T-helper 1 cell treated with Interleukin-12 subunit alpha and Interleukin-12 subunit beta and Interleukin-4 antibody, amounts not matched to agents 30 μg/mL and 1 μg/mL, for 36 hours (primary cell): ENCODE measurements around the gene SCAPER.
"Not testable (repeated sequence)": the region's sequence is repeated elsewhere in the genome, so short reads cannot be mapped to it uniquely, and the experiment has no call there.

Experiments used
- H3K27ac Mint-ChIP-seq: one replicate; pipeline ENCODE4 v1.8.0; 2021; ENCODE audit warnings: mild to moderate bottlenecking, mixed read lengths
- H3K27me3 Mint-ChIP-seq: one replicate; pipeline ENCODE4 v1.8.0; 2021; ENCODE audit warnings: low read depth, mixed read lengths
- H3K36me3 Mint-ChIP-seq: one replicate; pipeline ENCODE4 v1.8.0; 2021; ENCODE audit warnings: low read depth, mixed read lengths
- H3K4me1 Mint-ChIP-seq: one replicate; pipeline ENCODE4 v1.8.0; 2021; ENCODE audit warnings: low read depth, mixed read lengths
- H3K4me3 Mint-ChIP-seq: one replicate; pipeline ENCODE4 v1.8.0; 2021; ENCODE audit warnings: mild to moderate bottlenecking, moderate library complexity, mixed read lengths
- H3K9me3 Mint-ChIP-seq: one replicate; pipeline ENCODE4 v1.8.0; 2021; ENCODE audit warnings: mixed read lengths

Gene SCAPER

DNA sequence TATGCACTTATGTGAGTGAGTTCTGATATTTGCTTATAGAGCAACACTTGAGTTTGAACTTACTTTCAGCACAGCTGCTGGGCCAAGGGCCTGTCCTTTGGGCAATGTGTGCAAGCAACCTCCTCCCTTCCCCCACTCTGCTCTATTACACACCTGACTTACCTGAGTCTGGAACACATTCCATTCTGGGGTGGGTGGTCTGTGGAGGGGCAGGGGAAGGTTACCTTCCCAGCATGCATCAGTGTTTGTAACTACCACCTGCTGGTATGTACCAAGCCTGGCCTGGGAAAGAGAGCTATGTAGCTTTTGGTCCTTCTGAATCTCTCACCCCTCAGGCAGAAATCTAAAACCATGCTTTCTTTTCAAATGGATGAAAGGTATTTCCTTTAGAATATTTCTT is 465.6 kb downstream of the SCAPER start:
- Mint-ChIP-seq H3K36me3 (no peaks in the 10 kb centered on the region), H3K27ac (no peak overlapping the region), H3K27me3 (no peaks in the 10 kb centered on the region), H3K4me3 (no peak overlapping the region), H3K9me3 (no peaks in the 10 kb centered on the region), H3K4me1 (no peaks in the 10 kb centered on the region)

DNA sequence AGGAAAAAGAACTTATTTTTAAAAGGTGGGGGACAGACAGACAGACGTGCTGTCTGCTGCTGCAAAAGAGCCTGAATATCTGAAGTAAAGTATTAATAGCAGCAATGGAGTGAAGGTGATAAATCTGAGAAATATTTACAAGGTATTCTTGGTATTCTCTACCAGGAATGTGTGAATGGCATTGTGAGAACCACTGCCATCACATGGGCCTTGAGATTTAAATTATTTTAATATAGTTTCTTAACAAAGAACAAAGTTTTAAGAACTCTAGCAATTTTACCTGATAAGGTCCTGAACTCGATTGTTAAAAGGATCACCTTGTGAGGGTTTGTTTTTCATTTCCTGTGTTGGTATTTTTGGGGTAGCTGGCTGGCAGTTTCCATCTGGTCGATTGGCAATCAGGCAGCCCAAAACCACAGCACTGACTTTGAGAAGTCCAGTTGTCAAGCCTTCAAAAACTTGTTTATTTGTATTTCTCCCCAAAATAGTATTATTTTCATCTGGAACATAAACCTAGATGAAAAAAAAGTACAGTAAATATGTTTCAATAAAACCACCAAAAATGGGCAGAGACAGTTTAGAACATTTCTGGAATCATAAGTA is 471.2 kb downstream of the SCAPER start:
- no peak overlapping the region for H3K27ac Mint-ChIP-seq

GRCh38 chr15:76433036-76433435 is 472.1 kb downstream of the SCAPER start:
- not testable (repeated sequence) for H3K4me3 Mint-ChIP-seq, H3K36me3 Mint-ChIP-seq, H3K9me3 Mint-ChIP-seq, H3K4me1 Mint-ChIP-seq, H3K27me3 Mint-ChIP-seq, H3K27ac Mint-ChIP-seq

More for the DNA sequence above, 471.2 kb downstream of the SCAPER start:
- Mint-ChIP-seq H3K4me3 (no peak overlapping the region), H3K27me3 (no peaks in the 10 kb centered on the region), H3K9me3 (no peaks in the 10 kb centered on the region), H3K36me3 (peaks cover 5% of the 10 kb centered on the region), H3K4me1 (no peaks in the 10 kb centered on the region)

DNA sequence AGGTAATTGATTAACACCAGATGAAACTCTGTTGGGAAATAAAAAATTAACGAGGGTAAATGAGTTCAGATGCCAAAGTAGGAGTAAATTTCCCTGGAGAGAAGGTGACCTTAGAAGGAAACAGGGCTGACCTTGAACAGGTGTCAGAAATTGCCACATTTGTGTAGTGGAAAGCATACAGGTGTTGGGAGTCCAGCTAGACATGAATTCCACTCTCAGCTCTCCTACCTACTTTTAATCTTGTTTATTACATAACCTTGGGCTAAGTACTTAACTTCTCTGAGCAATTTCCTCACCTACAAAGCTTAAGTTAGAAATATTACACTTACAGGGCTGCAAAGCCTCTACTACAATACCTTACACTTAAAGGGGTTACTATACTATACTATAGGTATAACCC is 472.5 kb downstream of the SCAPER start:
- Mint-ChIP-seq H3K4me3 (no peak overlapping the region), H3K4me1 (no peaks in the 10 kb centered on the region), H3K9me3 (peaks cover 4% of the 10 kb centered on the region), H3K27me3 (no peaks in the 10 kb centered on the region), H3K36me3 (peaks cover 7% of the 10 kb centered on the region), H3K27ac (no peak overlapping the region)

- Mint-ChIP-seq H3K9me3 (peaks cover 7% of the 10 kb centered on the region), H3K36me3 (peaks cover 7% of the 10 kb centered on the region), H3K4me1 (no peaks in the 10 kb centered on the region), H3K27me3 (no peaks in the 10 kb centered on the region), H3K27ac (no peak overlapping the region), H3K4me3 (no peak overlapping the region)
Measured at GRCh38 chr15:76431971-76432370, 473.2 kb downstream of the SCAPER start.

- not testable (repeated sequence) for H3K27me3 Mint-ChIP-seq, H3K27ac Mint-ChIP-seq, H3K4me3 Mint-ChIP-seq, H3K4me1 Mint-ChIP-seq
- peaks cover 13% of the 10 kb centered on the region for H3K9me3 Mint-ChIP-seq
- peaks cover 10% of the 10 kb centered on the region for H3K36me3 Mint-ChIP-seq
Measured at GRCh38 chr15:76430711-76431110, 474.4 kb downstream of the SCAPER start.

DNA sequence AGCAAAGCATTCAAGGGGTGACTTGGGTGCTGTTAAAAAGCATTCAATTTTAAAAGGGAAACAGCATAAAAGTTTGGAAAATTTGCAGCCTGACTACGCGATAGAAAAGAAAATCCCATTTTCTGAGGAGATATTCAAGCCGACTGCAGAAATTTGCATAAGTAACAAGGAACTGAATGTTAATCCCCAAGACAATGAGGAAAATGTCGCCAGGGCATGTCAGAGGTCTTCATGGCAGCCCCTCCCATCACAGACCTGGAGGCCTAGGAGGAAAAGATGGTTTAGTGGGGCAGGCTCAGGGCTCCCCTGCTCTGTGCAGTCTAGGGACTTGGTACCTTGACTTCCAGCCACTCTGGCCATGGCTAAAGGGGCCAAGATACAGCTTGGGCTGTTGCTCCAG is 475.5 kb downstream of the SCAPER start:
- peaks cover 19% of the 10 kb centered on the region for H3K9me3 Mint-ChIP-seq
- H3K4me3 Mint-ChIP-seq, result no peak overlapping the region
- H3K27me3 Mint-ChIP-seq, result no peaks in the 10 kb centered on the region
- no peak overlapping the region for H3K27ac Mint-ChIP-seq
- H3K36me3 Mint-ChIP-seq, result peaks cover 10% of the 10 kb centered on the region
- no peaks in the 10 kb centered on the region for H3K4me1 Mint-ChIP-seq

GRCh38 chr15:76426941-76427340 is 478.2 kb downstream of the SCAPER start:
- H3K9me3 Mint-ChIP-seq, result peaks cover 24% of the 10 kb centered on the region
- H3K27me3 Mint-ChIP-seq, result no peaks in the 10 kb centered on the region
- peaks cover 8% of the 10 kb centered on the region for H3K36me3 Mint-ChIP-seq
- no peak overlapping the region for H3K27ac Mint-ChIP-seq
- no peaks in the 10 kb centered on the region for H3K4me1 Mint-ChIP-seq
- no peak overlapping the region for H3K4me3 Mint-ChIP-seq

- peaks cover under 1% of the 10 kb centered on the region for H3K36me3 Mint-ChIP-seq
- H3K9me3 Mint-ChIP-seq, result peaks cover 5% of the 10 kb centered on the region
- H3K4me3 Mint-ChIP-seq, result no peak overlapping the region
- H3K4me1 Mint-ChIP-seq, result no peaks in the 10 kb centered on the region
- no peaks in the 10 kb centered on the region for H3K27me3 Mint-ChIP-seq
- H3K27ac Mint-ChIP-seq, result no peak overlapping the region
Measured at GRCh38 chr15:76418352-76419140, 486.6 kb downstream of the SCAPER start.

GRCh38 chr15:76401285-76401684 is 503.9 kb downstream of the SCAPER start:
- Mint-ChIP-seq H3K9me3 (no peaks in the 10 kb centered on the region), H3K36me3 (peaks cover 7% of the 10 kb centered on the region), H3K27me3 (no peaks in the 10 kb centered on the region), H3K27ac (no peak overlapping the region), H3K4me3 (no peak overlapping the region), H3K4me1 (no peaks in the 10 kb centered on the region)

- Mint-ChIP-seq H3K36me3 (peaks cover 5% of the 10 kb centered on the region), H3K27me3 (no peaks in the 10 kb centered on the region), H3K4me1 (no peaks in the 10 kb centered on the region), H3K9me3 (no peaks in the 10 kb centered on the region), H3K27ac (no peak overlapping the region), H3K4me3 (no peak overlapping the region)
Measured at GRCh38 chr15:76398317-76399104, 506.6 kb downstream of the SCAPER start.

DNA sequence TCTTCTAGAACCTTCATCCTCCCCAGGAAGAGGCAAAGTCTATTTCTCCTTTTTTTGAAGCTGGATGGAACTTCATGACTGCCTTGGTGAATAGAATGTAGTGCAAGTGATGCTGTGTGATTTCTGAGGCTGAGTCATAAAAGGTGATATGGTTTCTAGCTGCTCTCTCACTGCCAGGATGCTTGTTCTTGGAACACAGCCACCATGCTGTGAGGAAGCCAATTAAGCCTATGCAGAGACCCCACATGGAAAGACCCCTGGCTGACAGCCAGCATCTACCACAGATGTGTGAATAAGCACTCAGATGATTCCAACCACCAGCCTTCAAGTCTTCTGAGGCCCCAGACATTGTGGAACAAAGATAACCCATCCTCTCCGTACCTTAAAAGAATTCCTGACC is 511.5 kb downstream of the SCAPER start:
- Mint-ChIP-seq H3K36me3 (no peaks in the 10 kb centered on the region), H3K4me1 (no peaks in the 10 kb centered on the region)

DNA sequence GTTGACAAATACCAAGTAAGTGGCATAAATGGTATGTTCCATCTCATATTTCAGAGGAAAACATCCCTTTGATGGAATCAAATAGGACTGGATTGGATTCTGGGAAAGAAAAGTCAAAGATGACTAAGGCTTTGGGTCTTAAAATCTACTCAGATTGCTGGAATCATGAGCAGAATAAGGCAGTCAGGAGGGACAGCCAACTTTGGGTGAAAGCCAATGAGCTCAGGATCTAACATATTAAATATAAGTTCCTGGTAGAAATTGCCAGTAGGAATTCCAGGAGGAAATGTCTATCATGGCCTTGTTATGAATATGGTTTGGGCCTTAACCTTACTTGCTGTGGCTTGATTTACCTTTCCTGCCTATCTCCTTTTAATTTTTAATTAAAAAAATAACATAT is 513.3 kb downstream of the SCAPER start:
- Mint-ChIP-seq H3K9me3 (no peaks in the 10 kb centered on the region), H3K4me3 (no peak overlapping the region), H3K36me3 (no peaks in the 10 kb centered on the region), H3K27me3 (no peaks in the 10 kb centered on the region), H3K4me1 (no peaks in the 10 kb centered on the region), H3K27ac (no peak overlapping the region)

More for the DNA sequence above, 511.5 kb downstream of the SCAPER start:
- H3K27ac Mint-ChIP-seq, result no peak overlapping the region
- H3K4me3 Mint-ChIP-seq, result no peak overlapping the region
- H3K27me3 Mint-ChIP-seq, result no peaks in the 10 kb centered on the region
- H3K9me3 Mint-ChIP-seq, result no peaks in the 10 kb centered on the region

DNA sequence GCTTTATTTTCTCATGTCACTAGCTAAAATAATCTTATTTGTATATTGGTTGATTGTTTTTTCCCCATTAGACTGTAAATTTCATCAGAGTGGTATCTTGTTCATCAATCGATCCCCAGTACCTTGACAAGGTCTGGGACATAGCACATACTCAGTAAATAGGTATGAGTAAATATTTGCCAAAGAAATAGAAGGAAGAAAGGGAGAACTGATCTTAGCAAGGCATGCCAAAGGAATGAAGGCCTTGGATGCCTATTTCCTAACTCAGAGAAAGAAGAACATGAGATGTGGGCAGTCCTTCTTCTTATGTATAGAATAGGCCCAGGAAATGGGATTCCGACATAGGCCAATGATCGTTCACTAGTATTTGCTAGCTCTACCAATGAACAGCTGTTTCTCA is 513.8 kb downstream of the SCAPER start:
- no peaks in the 10 kb centered on the region for H3K36me3 Mint-ChIP-seq
- H3K27ac Mint-ChIP-seq, result no peak overlapping the region
- H3K27me3 Mint-ChIP-seq, result no peaks in the 10 kb centered on the region
- no peaks in the 10 kb centered on the region for H3K4me1 Mint-ChIP-seq
- H3K9me3 Mint-ChIP-seq, result no peaks in the 10 kb centered on the region
- H3K4me3 Mint-ChIP-seq, result no peak overlapping the region

DNA sequence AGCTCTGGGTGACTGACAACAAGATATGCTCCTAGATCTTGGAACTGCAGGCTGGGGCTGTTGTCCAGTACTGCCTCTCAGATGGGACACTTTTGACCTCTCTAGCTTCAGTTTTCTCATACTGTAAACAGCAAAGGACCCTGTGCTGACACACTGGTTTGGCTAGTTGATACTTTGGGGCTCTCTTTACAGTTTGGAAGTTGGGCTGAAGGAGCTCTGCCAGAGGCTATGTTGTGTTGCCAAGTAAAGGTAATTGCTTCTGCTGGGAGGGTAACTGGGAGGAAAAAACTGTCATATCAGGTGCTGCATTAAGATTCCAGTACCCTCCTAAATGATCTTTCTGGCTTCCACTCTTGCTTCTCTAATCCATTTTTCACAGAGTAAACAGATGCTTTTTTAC is 514.6 kb downstream of the SCAPER start:
- Mint-ChIP-seq H3K9me3 (no peaks in the 10 kb centered on the region), H3K36me3 (no peaks in the 10 kb centered on the region), H3K27me3 (no peaks in the 10 kb centered on the region), H3K27ac (no peak overlapping the region), H3K4me1 (no peaks in the 10 kb centered on the region), H3K4me3 (no peak overlapping the region)
